Cardiac fibroblast (primary cell): ENCODE measurements around the gene HBS1L.

Experiments used
- DNase-seq, 2 donors: peaks; one replicate each; pipeline versions ENCODE4 v3.0.0 to v3.0.0-alpha.2; 2010; ENCODE audit warnings: low read depth in 2 of 2
- H3K4me3 ChIP-seq, 2 donors: replicated peaks in 1 of 2; 1 replicate in 1 of 2; 2 replicates in 1 of 2; pipeline ENCODE4 v1.5.1; 2011; ENCODE audit warnings: low read depth in 2 of 2, low read length in 2 of 2, mild to moderate bottlenecking in 2 of 2, moderate library complexity in 1 of 2
- CTCF ChIP-seq: IDR thresholded peaks from one replicate; pipeline ENCODE4 v1.5.1; 2011; ENCODE audit warnings: low read depth, mild to moderate bottlenecking, low read length, inconsistent platforms

Gene HBS1L

GRCh38 chr6:135094403-135094821, 39.8 kb upstream of the HBS1L start:
- H3K4me3 ChIP-seq: no peak overlapping the region
- TF ChIP-seq CTCF: no peak
- peak in 1 of 2 donors; percentile 17 for DNase-seq

GRCh38 chr6:135093578-135093977, 39.0 kb upstream of the HBS1L start:
- TF ChIP-seq CTCF: no peak
- no peak overlapping the region for H3K4me3 ChIP-seq
- DNase-seq: no peak

- DNase-seq: no peak
- no peak overlapping the region for H3K4me3 ChIP-seq
- TF ChIP-seq CTCF: no peak
These were observed 38.1 kb upstream of the HBS1L start for GRCh38 chr6:135092724-135093123.

GRCh38 chr6:135090819-135091218, 36.2 kb upstream of the HBS1L start:
- no peak for TF ChIP-seq CTCF
- no peak for DNase-seq
- no peak overlapping the region for H3K4me3 ChIP-seq

- DNase-seq: no peak
- H3K4me3 ChIP-seq: no peak overlapping the region
- no peak for TF ChIP-seq CTCF
These were observed 35.3 kb upstream of the HBS1L start for GRCh38 chr6:135089901-135090300.

GRCh38 chr6:135088818-135089809, 34.5 kb upstream of the HBS1L start:
- peak overlapping the region in 1 of 2 donors; percentile 7 for H3K4me3 ChIP-seq

More at GRCh38 chr6:135088818-135089809, 34.5 kb upstream of the HBS1L start:
- peak; percentile 39 for TF ChIP-seq CTCF
- DNase-seq: peak; percentile 42 to 71
